ENCODE measurements around the gene KCNH4. TPM values are rescaled to one million over a fixed set of nuclear protein-coding genes. Genes with fewer than 3 reads are reported as not detected.
A peak's percentile ranks its signal among the peaks of the same experiment; 100 is the strongest.
"Not testable (repeated sequence)": the region's sequence is repeated elsewhere in the genome, so short reads cannot be mapped to it uniquely, and the experiment has no call there.

KCNH4 gene
- total RNA-seq, 1 donor, result 0.27 TPM

DNA sequence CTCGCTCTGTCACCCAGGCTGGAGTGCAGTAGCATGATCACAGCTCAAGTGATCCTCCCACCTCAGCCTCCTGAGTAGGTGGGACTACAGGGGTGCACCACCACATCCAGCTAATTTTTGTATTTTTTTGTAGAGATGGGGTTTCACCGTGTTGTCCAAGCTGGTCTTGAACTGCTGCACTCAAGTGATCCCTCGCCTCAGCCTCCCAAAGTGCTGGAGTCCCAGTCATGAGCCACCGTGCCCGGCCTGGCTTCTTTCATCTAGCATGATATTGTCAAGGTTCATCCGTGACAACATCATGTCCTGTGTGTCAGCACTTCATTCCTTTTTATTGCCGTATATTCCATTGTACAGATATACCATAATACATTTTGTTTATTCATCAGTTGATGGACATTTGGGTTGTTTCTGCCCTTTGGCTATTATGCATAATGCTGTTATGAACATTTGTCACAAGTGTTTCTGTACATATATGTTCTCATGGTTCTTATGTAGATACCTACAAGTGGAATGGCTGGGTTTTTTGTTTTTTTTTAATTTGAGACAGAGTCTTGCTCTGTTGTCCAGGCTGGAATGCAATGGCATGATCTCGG is 16.7 kb upstream of the KCNH4 start:
- no peak for DNase-seq (ENCODE audit: low read depth in 2 of 3, low spot score in 2 of 3)

DNA sequence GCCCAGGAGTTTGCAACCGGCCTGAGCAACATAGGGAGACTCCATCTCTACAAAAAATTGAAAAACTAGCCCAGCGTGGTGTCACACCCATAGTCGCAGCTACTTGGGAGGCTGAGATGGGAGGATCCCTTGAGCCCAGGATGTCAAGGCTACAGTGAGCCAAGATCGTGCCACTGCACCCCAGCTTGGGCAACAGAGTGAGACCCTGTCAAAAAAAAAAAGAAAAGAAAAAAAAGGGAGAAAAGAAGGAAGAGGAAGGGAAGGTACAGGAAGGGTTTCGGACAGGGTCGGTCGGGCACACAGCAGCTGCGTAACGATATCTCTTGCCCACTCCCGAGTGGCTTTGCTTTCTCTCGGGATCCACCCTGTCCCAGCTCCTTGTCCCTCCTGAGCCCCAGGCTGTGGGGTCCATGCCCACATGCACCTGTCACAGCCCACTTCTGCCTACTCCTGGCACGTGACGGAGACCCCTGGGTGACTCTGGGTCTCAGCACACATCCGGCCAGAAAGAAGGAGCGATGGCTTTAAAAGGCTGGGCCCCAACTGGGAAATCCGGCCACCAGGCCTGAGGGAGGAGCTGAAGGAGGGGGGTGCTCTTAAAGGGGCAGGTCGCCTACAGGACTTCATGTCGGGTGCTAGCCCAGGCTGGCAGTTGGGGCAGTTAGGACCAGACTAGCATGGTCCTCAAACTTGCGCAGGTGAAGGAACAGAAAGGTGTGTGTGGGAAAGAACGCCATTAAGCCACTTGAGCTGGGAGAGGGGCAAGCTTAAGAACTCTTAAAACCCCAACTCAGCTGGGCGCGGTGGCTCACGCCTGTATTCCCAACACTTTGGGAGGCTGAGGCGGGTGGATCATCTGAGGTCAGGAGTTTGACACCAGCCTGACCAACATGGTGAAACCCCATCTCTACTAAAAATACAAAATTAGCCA is 13.3 kb upstream of the KCNH4 start, which contains the start of gene GHDC:
TSS of gene GHDC (minus strand) at position 526 of the 931 bp plus-strand sequence. CDS start 913 bp downstream, outside the sequence.
- DNase-seq (ENCODE audit: low read depth in 2 of 3, low spot score in 2 of 3), result peak in 2 of 3 donors; percentile 73 to 84

DNA sequence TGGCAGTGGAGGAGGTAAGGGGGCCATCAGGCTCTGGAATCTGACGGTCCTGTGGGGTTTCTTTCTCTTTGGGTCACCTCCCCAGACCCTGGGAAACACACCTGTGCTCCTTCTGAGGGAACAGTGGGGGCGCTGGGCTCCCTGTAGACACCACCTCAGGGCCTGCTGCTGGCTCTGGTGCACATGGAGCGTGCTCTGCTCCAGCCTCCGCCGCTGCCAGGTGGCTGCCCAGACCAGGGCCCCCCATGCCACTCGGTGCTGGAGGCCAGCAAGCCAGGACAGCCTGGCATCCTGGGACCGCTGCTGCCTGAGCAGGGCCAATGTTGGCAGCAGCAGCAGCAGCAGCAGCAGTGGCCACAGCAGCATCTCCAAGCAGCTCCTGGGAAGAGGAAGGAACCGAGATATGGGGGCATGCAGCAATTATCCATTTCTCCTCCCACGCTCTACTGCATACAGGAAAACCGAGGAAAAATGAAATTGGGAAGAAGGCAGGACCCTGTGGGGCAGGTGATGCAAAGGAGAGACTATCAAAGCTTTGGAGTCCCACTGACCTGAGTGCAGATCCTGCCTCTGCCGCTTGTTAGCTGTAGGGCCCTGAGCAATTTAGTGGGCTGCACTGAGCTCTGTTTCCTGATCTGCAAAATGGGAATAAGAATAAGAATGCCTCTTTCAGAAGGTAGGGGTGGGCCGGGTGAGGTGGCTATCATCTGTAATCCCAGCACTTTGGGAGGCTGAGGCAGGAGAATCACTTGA is 12.4 kb upstream of the KCNH4 start:
- no peak for DNase-seq (ENCODE audit: low read depth in 2 of 3, low spot score in 2 of 3)

DNA sequence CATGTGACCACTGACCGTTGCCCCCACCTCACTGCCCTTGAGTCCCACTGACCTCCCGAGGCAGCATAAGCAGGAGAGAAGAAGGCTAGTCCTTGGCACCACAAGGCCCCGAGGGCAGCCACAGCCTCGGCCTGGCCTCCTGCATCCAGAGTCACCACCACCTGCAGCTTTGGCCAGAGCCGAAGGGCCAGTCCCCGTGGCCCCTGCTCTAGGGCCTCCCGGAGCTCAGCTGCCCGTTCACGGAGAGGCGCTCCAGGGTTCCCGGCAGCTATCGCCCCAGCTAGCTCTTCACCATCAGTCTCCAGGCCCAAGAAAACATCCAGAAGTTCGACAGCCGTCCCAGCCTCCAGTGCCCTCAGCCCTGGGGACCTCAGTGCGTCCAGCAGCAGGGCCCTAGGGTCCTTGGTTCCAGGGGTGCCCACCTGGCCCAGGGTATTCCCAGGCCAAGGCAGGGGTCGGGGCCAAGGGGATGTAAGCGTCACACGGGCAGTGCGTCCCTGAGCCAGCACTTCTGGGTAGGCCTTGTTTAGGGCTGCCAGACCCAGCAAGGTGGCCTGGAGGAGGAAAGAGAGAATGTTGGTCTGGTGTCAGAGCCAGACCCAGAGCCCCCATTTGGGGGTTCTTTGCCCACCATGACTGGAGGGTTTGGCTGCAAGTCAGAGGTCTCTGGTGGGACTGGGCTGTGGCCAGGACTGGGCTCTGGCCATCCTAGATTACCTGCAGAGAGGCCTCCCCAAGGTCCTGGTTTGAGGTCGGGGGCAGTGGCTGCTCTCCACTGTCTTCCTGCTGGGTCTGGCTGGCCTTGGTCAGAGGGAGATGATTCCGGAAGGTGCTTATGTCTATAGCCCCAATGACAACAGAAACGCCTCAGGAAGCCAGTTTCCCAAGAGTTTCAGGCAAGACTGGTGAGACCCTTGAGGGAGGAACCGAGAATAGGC is 11.5 kb upstream of the KCNH4 start:
- DNase-seq (ENCODE audit: low read depth in 2 of 3, low spot score in 2 of 3), result no peak

DNA sequence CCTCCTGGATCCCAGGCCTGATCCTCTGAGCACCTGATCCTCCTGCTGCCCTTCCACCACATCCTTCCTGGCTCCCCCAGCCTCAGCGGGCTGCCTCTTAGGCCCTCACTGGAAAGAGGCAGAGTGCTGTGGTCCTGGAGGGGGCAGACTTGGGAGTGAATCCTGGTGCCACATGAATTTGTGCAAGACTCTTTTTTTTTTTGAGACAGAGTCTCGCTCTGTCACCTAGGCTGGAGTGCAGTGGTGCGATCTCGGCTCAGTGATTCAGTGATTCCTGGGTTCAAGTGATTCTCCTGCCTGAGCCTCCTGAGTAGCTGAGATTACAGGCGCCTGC is 10.3 kb upstream of the KCNH4 start:
- DNase-seq (ENCODE audit: low read depth in 2 of 3, low spot score in 2 of 3), result no peak

DNA sequence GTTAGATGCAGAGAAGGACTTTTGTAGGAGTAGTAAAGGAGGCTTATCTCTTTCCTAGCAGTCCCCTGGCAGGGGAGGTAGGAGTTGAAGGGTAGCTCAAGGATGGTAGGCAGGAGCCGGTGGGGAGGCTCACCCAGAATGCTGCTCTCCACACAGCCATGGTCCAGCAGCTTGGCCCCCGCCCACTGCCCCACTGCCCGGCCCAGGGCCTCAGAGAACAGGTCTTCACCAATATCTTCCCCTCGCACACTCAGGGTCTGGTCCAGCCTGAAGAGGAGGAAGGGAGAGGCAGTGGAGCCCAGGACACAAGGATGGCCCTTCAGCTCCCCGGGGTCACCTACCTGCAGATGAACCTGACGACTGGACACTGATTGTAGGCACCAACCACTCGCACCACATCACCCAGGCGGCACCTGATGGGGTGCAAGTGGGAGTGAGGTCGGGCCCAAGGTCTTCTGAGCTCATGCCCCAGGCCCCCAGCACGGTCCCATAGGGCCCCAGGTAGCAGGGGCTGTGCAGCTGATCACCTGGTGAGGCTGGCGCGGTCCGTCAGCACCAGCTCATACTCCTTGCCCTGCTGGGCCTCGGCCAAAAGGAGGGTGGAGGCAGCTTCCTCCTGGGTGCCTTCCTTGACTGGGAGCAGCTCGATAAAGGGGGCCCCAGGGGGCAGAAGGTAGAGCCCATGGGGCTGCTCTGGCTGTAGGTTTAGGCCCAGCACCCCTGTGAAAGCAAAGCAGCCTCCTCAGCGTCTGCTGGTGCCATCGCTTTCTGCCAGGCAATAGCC is 9.7 kb upstream of the KCNH4 start:
- no peak for DNase-seq (ENCODE audit: low read depth in 2 of 3, low spot score in 2 of 3)

DNA sequence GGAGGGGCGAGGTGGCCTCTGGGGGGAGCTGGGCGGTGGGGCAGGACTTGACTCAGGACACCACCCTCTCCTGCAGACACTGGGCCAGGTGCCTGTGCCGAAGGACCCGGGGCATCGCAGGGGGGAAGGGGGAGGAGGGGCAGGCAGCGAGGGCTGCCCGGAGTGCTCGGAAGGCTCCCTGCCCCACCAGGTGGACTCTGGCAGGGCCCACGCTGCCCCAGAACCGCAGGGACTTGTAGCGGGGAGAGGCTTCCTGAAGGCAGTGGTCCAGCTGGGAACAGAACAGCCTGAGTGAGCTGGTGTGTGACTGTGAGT is 8.7 kb upstream of the KCNH4 start:
- DNase-seq (ENCODE audit: low read depth in 2 of 3, low spot score in 2 of 3), result no peak

DNA sequence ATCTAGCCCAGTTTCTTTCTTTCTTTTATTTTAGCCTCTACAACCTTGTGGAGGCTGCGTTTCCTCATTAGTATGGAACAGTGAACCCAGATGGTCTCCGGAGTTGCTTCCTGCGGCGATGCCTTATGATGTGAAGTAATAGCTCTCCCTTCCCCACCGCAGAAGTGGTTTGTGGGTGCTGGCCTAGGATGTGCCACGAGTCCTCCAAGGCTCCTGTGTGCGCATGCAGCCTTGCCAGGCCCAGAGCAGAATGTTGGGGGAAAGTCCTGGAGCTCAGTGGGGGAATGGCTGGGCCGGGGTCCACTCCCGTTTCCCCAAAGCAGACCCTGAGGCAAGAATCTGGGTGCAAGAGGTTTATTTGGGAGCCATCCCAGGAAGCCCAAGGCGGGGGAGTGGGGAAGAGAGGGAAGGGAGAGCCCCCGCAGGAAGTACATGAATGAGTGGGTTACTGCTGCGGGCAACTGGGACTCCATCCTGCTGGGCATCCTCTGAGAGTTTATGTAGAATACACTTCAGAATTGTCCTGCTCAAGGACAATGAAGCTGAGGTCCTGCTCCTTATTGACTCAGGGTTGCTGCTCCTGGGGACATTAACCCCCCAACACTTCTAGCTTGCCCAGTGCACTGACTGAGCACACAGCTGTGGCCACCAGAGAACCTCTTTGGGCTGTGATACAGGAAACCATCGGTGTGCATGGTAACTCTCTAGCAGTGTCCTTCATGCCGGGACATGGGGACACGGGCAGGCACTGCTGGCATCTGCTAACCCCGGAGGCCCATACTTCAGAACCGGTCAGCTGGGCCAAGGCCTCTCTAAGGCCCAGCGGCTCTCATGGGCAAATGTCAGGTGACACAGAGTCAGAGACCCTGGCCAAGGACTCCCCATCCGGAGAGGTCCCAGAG is 8.1 kb upstream of the KCNH4 start:
- DNase-seq (ENCODE audit: low read depth in 2 of 3, low spot score in 2 of 3), result peak in 2 of 3 donors; percentile 62 to 80

DNA sequence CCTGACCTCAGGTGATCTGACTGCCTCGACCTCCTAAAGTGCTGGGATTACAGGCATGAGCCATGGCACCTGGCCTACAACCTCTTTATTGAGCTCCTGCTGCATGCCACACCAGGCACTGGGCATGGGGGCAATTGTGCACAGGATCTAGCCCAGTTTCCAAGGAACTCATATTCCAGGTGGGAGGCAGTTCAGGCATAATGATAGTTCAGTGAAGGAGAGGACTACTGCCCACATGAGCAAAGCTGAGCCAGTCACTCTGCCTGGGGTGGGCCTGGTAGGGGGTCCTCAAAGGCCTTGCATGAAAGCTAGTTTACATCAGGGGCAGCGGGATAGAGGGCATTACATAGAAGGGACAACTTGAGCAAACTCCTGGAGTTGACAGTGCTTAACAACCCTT is 6.9 kb upstream of the KCNH4 start:
- no peak for DNase-seq (ENCODE audit: low read depth in 2 of 3, low spot score in 2 of 3)

DNA sequence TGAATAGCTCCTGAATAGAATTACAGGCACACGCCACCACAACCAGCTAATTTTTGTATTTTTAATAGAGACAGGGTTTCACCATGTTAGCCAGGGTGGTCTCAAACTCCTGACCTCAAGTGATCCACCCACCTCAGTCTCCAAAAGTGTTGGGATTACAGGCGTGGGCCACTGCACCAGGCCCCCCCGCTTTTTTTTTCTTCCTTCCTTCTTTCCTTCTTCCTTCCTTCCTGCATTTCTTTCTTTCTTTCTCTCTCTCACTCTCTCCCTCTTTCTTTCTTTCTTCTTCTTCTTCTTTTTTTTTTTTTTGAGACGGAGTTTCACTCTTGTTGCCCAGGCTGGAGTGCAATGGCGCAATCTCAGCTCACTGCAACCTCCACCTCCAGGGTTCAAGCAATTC is 5.2 kb upstream of the KCNH4 start:
- DNase-seq (ENCODE audit: low read depth in 2 of 3, low spot score in 2 of 3), result not testable (repeated sequence)

DNA sequence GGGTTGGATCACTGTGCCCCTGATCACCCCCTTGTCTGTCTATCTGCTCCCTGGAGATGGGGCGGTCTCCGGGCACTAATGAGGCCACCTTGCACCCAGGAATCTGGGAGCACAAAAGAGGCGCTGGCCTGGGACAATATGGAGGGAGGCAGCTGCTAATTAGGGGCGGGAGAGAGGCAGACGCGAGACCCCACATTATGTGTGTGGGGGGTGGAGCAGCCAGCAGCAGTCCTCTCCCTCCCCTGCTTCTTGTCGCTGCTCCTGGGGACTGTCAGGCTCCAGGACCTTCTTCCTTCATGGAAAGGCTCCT is 4.6 kb upstream of the KCNH4 start:
- DNase-seq (ENCODE audit: low read depth in 2 of 3, low spot score in 2 of 3), result no peak

DNA sequence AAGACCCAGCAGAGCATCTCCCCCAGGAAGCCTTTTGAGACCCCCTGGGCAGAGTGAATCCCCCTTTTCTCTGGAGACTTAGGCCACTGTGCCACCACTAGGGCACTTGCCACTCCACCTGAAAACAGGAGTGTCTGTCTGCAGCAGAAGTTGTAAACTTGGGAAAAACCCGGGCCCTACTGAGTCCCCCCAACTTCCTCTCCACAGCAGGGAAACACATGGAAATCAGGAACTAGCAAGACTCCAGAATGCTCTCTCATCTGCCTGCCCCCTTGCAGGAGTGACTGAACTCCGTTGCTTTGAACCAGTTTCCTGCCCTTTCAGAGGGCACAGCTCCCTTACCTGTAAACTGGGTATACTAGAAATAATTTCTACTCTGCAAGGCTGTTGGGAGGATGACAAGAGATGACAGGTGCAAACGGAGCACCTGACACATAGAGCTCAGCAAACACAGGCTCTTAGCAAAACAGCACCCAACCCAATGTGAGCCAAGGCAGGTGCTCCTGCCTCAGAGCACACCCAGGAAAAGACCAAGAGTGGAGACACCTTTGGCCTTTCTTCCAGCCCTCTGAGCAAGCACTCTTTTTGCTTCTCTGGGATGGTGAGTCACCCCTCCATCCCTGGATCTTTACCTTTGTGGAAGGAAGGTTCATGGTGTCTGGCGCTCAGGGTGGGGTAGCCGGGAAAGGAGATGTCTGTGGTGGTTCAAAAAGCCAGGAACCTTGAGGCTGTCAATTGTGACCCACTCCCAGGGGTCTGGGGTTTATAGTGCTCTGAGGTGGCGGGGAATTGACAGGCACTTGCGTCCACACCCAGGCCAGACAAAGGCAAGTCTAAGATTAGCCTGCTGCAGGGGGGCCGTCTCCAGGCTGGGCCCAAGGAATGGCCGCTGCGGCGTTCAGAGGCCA is 4.0 kb upstream of the KCNH4 start, which contains the start of gene HCRT:
TSS of gene HCRT (minus strand) at position 740 of the 908 bp plus-strand sequence. CDS start at position 653, 87 bp downstream.
- no peak for DNase-seq (ENCODE audit: low read depth in 2 of 3, low spot score in 2 of 3)

DNA sequence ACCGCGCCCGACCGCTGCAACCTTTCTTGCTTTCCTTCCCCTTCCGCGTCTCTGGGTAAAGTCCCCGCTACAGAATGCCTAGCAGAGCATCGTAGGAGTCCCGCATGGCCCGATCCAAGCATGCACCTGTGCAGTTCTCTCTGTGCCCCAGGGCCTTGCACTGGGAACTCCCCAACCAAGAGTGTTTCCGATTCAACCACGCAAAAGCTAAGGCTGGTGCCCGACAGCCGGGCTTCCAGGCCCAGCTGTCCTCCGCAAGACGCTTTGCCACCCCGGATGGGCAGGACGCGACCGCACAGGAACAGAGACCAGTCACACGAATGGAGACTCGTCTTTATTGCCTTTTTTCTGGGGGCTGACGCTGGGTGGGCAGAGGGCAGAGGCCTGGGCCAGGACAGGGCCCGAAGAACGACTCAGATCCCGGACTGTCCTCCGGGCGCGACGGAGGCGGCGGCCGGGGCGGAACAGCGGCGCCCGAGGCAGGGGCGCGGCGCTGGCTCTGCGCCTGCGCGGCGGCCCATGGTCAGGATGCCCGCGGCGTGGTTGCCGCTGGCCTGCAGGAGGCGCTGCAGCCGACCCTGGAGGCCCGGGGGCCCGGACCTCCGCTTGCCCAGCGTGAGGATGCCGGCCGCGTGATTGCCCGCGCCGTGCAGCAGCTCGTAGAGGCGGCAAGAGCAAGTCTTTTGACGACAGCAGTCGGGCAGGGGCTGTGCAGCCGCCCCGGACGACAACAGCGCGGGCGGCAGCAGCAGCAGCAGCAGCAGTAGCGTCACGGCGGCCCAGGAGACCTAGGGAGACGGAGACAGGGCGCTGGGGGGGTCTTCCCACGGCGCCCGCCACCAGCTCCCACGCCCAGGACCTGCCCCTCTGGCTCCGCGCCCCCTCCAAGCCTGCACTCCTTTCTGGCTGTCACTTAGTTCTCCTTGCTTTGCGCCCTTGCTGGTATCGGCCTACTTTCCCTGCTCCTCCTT is 3.1 kb upstream of the KCNH4 start:
- DNase-seq (ENCODE audit: low read depth in 2 of 3, low spot score in 2 of 3), result peak; percentile 73 to 83 (median 79)

DNA sequence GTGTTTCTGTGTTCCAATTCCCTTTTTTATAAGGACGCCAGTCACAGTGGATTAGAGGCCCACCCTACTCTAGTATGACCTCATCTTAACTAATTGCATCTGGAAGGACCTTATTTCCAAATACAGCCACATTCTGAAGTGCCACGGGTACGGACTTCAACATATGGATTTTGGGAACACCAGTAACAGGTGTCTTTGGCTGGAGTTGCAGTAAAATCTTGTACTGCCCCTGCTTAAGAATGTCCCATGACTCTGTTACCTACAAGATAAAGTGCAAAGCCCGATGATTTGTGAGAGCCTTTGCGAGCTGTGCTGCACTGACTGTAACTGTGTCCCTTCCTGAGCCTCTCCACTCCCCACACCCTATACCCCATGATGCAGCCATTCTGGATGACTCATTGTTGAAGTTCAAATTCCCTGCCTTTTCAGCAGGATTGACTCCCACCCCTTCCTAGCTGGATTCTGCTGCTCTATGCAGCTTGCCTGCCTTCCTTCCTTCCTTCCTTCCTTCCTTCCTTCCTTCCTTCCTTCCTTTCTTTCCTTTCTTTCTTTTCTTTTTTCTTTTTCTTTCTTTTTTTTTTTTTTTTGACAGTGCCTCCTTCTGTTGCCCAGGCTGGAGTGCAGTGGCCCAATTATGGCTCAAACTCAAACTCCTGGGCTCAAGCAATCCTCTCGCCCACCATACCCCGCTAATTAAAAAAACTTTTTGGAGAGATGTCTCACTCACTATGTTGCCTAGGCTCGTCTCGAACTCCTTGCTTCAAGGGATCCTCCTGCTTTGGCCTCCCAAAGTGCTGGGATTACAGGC is 2.2 kb upstream of the KCNH4 start:
- no peak for DNase-seq (ENCODE audit: low read depth in 2 of 3, low spot score in 2 of 3)

DNA sequence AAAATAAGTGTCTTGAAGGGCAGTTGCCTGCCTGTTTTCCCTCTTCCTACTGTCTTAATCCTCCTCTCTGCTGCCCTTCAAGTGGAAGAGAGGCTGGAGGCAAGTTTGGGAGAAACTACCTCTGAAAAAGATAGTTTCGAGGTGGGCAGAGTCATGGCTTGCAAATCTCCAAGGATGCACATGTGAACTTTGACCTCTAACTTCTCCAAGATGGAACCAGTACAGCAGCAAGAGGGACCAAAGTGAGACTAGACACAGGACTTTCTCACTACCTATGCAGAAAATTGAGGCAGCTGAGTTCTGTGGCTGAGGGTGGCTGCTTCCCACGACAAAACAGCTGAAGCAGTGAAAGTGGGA is 887 bp upstream of the KCNH4 start:
- no peak for DNase-seq (ENCODE audit: low read depth in 2 of 3, low spot score in 2 of 3)

DNA sequence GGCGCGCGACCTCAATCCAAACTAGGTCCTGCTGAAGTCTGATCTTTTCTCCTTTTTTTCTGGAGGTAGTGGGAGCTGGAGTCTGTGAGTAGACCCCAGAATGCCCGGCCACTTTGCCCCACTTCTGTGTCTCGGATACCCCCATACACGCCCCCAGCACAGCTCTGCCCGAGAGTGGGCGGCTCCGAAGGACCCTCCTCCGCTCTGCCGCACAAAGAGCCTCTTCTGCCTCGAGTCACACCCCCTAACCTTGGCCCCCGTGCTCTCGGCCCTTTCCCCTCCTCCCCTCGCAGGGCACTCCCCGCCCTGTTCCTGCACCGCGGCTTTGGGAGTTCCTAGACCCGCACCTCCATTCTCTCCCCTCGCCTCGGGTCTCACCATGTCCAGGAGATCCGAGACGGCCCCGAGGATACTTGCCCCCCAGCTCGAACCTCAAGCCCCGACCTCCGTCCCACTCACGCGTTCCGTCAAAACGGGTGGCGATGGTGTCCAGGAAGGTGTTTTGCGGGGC is 476 bp downstream of the KCNH4 start:
- DNase-seq (ENCODE audit: low read depth in 2 of 3, low spot score in 2 of 3), result no peak

Measured in hematopoietic multipotent progenitor cell (in vitro differentiated cells).